Left lobe of liver (tissue), 2 donors: ENCODE measurements around the gene P4HB. TPM values are rescaled to one million over a fixed set of nuclear protein-coding genes. Genes with fewer than 3 reads are reported as not detected.
A peak's percentile ranks its signal among the peaks of the same experiment; 100 is the strongest.

ENCODE experiments used
- ATAC-seq: fragments of 200-7000 bp; cut with Tn5 transposase; one replicate; pipeline ENCODE4 v1.9.1; 2020; ENCODE audit warnings: mild to moderate bottlenecking, moderate library complexity
- DNase-seq: peaks from one replicate; pipeline ENCODE4 v3.0.0-alpha.2; 2020; ENCODE audit warnings: low spot score
- total RNA-seq: library from RNA; stranded (reverse); gene quantifications from one replicate; pipeline ENCODE4 v1.2.1, GENCODE V29; 2021
- donor health status: DM: no; HTN: no; CAD: no; lungs with moderate emphysema.
- donor health status: DM: no; HTN: yes; CAD: no.

P4HB gene
- total RNA-seq, 1 donor from 2014 or later: 1,392 TPM

GRCh38 chr17:81801327-81801726, 59.0 kb downstream of the P4HB start:
- DNase-seq (no peak), ATAC-seq (no peak)

GRCh38 chr17:81794509-81794908, 65.8 kb downstream of the P4HB start:
- no peak for DNase-seq
- peak; percentile 97 for ATAC-seq

- ATAC-seq: no peak
- no peak for DNase-seq
These were observed 66.3 kb downstream of the P4HB start for GRCh38 chr17:81794074-81794476.

Other genes with a start within 250 kb of the P4HB start
- gene NPLOC4, start 223.4 kb downstream of the P4HB start, total RNA-seq: 49.5 TPM
- 1.5 TPM for gene TSPAN10, start 223.3 kb downstream of the P4HB start, total RNA-seq
- gene PDE6G, start 204.0 kb downstream of the P4HB start, total RNA-seq: 0.40 TPM
- gene OXLD1, start 193.9 kb downstream of the P4HB start, total RNA-seq: 18.3 TPM
- 7.0 TPM for gene CCDC137, start 193.8 kb downstream of the P4HB start, total RNA-seq
- 5.1 TPM for gene ARL16, start 176.7 kb downstream of the P4HB start, total RNA-seq
- gene HGS, start 176.5 kb downstream of the P4HB start, total RNA-seq: 40.3 TPM
- 75.7 TPM for gene MRPL12, start 157.2 kb downstream of the P4HB start, total RNA-seq
- gene SLC25A10, start 148.3 kb downstream of the P4HB start, total RNA-seq: 105 TPM
- 109 TPM for gene GCGR, start 56.4 kb downstream of the P4HB start, total RNA-seq
- gene MCRIP1, start 27.2 kb downstream of the P4HB start, total RNA-seq: 17.9 TPM
- gene PPP1R27, start 25.5 kb downstream of the P4HB start, total RNA-seq: not detected
- gene ARHGDIA, start 10.8 kb upstream of the P4HB start, total RNA-seq: 109 TPM
- 14.5 TPM for gene ALYREF, start 31.1 kb upstream of the P4HB start, total RNA-seq
- gene ANAPC11, start 31.2 kb upstream of the P4HB start, total RNA-seq: 95.7 TPM
- gene NPB, start 41.7 kb upstream of the P4HB start, total RNA-seq: 0.13 TPM
- gene PCYT2, start 50.9 kb upstream of the P4HB start, total RNA-seq: 113 TPM
- 18.0 TPM for gene SIRT7, start 57.6 kb upstream of the P4HB start, total RNA-seq
- gene MAFG, start 67.2 kb upstream of the P4HB start, total RNA-seq: 12.6 TPM
- 5.2 TPM for gene PYCR1, start 76.8 kb upstream of the P4HB start, total RNA-seq
- gene MYADML2, start 86.7 kb upstream of the P4HB start, total RNA-seq: not detected
- gene NOTUM, start 100.7 kb upstream of the P4HB start, total RNA-seq: 4.2 TPM
- gene ASPSCR1, start 117.1 kb upstream of the P4HB start, total RNA-seq: 62.9 TPM
- 60.0 TPM for gene CENPX, start 162.3 kb upstream of the P4HB start, total RNA-seq
- gene LRRC45, start 162.8 kb upstream of the P4HB start, total RNA-seq: 19.4 TPM
- gene RAC3, start 171.1 kb upstream of the P4HB start, total RNA-seq: 8.7 TPM
- gene DCXR, start 177.2 kb upstream of the P4HB start, total RNA-seq: 1,477 TPM
- gene RFNG, start 191.3 kb upstream of the P4HB start, total RNA-seq: 45.8 TPM
- 84.1 TPM for gene GPS1, start 191.4 kb upstream of the P4HB start, total RNA-seq
- gene DUS1L, start 205.3 kb upstream of the P4HB start, total RNA-seq: 121 TPM
- gene FASN, start 237.7 kb upstream of the P4HB start, total RNA-seq: 267 TPM